Pancreas (tissue), 10 donors: ENCODE data around the gene TSEN34. TPM values are rescaled to one million over a fixed set of nuclear protein-coding genes. Genes with fewer than 3 reads are reported as not detected.
A peak's percentile ranks its signal among the peaks of the same experiment; 100 is the strongest.

Experiments
- ATAC-seq, 4 donors: fragments of 200-7000 bp; cut with Tn5 transposase; one replicate each; pipeline versions ENCODE4 v1.8.0 to v1.9.1; 2020; ENCODE audit warnings: mild to moderate bottlenecking in 4 of 4, moderate library complexity in 4 of 4
- DNase-seq, 6 donors: peaks; one replicate each; pipeline ENCODE4 v3.0.0-alpha.2; 2020
- FAIRE-seq: peaks from 2 replicates; lab custom pipeline; 2012; peaks lifted over from hg19 to GRCh38; lab: Jason Lieb, UNC
- H3K27ac ChIP-seq, 4 donors: fragments of 200-600 bp; sonication (generic); 1 replicate in 3 of 4; 2 replicates in 1 of 4; pipeline versions ENCODE4 v1.5.0 to v1.8.0; 2020
- H3K27me3 ChIP-seq, 4 donors: fragments of 200-600 bp; one replicate each; pipeline ENCODE4 v1.8.0; 2021
- H3K36me3 ChIP-seq, 3 donors: fragments of 200-600 bp; sonication (generic) in 1 of 3; one replicate each; pipeline versions ENCODE4 v1.5.0 to v1.8.0; 2020 to 2021
- H3K4me1 ChIP-seq, 3 donors: fragments of 200-600 bp; one replicate each; pipeline ENCODE4 v1.8.0; 2021
- H3K4me3 ChIP-seq, 4 donors: fragments of 200-600 bp; sonication (generic) in 2 of 4; one replicate each; pipeline versions ENCODE4 v1.5.0 to v1.8.0; 2020 to 2021
- H3K9me3 ChIP-seq, 4 donors: fragments of 200-600 bp; one replicate each; pipeline ENCODE4 v1.8.0; 2021
- WGBS, 2 donors: extraction: QIAGEN DNeasy Blood & Tissue Kit; methylation state at CpG; one replicate each; pipeline ENCODE4 v1.1.7; 2013; 5-methylcytosine and 5-hydroxymethylcytosine counted together
- intact Hi-C, 3 donors: fragments of 100-400 bp; cut with DNase I; formaldehyde crosslinking; loops; one replicate each; pipeline versions ENCODE4 v1.11.1 to v1.14.2; 2022
- polyA plus RNA-seq, 2 donors: library from polyadenylated mRNA; stranded (reverse); fragments of 200-250 nt; gene quantifications; one replicate each; pipeline ENCODE4 v1.2.3, GENCODE V29; 2013
- total RNA-seq, 6 donors: library from RNA; stranded (reverse); fragmentation: NEBNext Ultra II Directional in 4 of 6; extraction: Animal tissue kit (Norgen Biotek cat#: 25700) in 4 of 6; gene quantifications; one replicate each; pipeline versions ENCODE4 v1.2.1 to v1.2.4, GENCODE V29; 2021 to 2023
- TF ChIP-seq, protein P1 (sequence below), 4 donors: fragments of 200-600 bp; sonication (generic) in 3 of 4; IDR thresholded peaks; one replicate each; pipeline versions ENCODE4 v1.5.0 to v1.8.0; 2021; ENCODE audit warnings: antibody characterized with exemption in 4 of 4
- donor health status: healthy with polysubstance abuse.
- donor health status: DM: no; HTN: no; CAD: no; lungs with moderate emphysema.
- donor health status: DM: no; HTN: no; CAD: no.
- donor health status: control.
- donor health status: control.
- donor health status: Bipolar disorder and iron deficiency.
- donor health status: DM: yes; HTN: yes; CAD: no.
- donor health status: DM: no; HTN: no; CAD: no.
- donor health status: DM: no; HTN: no; CAD: no.
- donor health status: DM: yes; HTN: yes; CAD: no.

Gene TSEN34
- total and polyA plus RNA-seq, 8 donors: 16.8 to 33.3 (median 19.4) TPM

DNA sequence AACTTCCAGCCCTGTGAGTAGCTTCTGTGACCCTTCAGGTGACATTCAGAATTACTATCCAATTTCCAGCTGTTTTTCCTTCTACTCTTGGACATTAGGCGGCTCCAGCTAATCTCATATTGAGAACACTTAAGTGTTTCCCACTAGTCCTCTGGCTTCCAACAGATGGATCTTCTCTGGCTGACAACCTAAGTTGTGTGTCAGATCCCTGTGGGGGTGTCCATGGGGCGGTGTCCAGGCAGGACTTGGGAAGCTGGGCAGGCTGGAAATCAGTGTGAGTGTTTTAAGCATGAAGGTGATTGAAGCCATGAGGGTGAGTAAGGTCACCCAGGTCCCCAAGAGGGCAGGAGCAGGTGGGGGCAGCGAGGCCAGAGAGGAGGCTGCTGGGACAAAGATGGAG, 43.4 kb upstream of the TSEN34 start:
- peak in 2 of 4 donors; percentile 4 to 20 for ATAC-seq
- intact Hi-C loops: no loop called here
- TF ChIP-seq, protein P1, sequence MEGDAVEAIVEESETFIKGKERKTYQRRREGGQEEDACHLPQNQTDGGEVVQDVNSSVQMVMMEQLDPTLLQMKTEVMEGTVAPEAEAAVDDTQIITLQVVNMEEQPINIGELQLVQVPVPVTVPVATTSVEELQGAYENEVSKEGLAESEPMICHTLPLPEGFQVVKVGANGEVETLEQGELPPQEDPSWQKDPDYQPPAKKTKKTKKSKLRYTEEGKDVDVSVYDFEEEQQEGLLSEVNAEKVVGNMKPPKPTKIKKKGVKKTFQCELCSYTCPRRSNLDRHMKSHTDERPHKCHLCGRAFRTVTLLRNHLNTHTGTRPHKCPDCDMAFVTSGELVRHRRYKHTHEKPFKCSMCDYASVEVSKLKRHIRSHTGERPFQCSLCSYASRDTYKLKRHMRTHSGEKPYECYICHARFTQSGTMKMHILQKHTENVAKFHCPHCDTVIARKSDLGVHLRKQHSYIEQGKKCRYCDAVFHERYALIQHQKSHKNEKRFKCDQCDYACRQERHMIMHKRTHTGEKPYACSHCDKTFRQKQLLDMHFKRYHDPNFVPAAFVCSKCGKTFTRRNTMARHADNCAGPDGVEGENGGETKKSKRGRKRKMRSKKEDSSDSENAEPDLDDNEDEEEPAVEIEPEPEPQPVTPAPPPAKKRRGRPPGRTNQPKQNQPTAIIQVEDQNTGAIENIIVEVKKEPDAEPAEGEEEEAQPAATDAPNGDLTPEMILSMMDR (IDR thresholded peaks at IDR 0.05): no peak
- Histone ChIP-seq H3K27ac (no peak overlapping the region), H3K9me3 (no peaks in the 10 kb centered on the region), H3K4me1 (no peaks in the 10 kb centered on the region), H3K36me3 (peaks cover 9 to 78% (median 61%) of the 10 kb centered on the region in 3 donors), H3K4me3 (no peak overlapping the region), H3K27me3 (no peaks in the 10 kb centered on the region)
- no peak for DNase-seq
- 90 to 94% methylated on average over 2 to 3 of the region's 3 CpGs for WGBS, 2 donors
- no peak for FAIRE-seq

DNA sequence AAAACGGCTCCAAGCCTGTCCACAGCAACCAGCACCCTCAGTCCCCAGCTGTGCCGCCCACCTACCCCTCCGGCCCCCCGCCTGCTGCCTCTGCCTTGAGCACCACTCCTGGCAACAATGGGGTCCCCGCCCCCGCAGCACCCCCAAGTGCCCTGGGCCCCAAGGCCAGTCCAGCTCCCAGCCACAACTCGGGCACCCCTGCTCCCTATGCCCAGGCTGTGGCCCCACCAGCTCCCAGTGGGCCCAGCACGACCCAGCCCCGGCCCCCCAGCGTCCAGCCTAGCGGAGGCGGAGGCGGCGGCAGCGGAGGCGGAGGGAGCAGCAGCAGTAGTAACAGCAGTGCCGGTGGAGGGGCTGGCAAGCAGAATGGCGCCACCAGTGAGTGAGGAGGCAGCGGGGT, 43.0 kb upstream of the TSEN34 start:
- TF ChIP-seq, protein P1 (IDR thresholded peaks at IDR 0.05): no peak
- no peaks in the 10 kb centered on the region for H3K4me1 ChIP-seq
- H3K27me3 ChIP-seq: no peaks in the 10 kb centered on the region
- H3K9me3 ChIP-seq: no peaks in the 10 kb centered on the region
- intact Hi-C loops: no loop called here
- no peak overlapping the region for H3K27ac ChIP-seq
- peaks cover 9 to 78% (median 61%) of the 10 kb centered on the region in 3 donors for H3K36me3 ChIP-seq
- no peak for ATAC-seq
- no peak overlapping the region for H3K4me3 ChIP-seq
- peak in 2 of 6 donors; percentile 54 to 84 for DNase-seq
- FAIRE-seq: no peak
- WGBS, 2 donors: 86 to 88% methylated on average over 11 to 19 of the region's 19 CpGs

DNA sequence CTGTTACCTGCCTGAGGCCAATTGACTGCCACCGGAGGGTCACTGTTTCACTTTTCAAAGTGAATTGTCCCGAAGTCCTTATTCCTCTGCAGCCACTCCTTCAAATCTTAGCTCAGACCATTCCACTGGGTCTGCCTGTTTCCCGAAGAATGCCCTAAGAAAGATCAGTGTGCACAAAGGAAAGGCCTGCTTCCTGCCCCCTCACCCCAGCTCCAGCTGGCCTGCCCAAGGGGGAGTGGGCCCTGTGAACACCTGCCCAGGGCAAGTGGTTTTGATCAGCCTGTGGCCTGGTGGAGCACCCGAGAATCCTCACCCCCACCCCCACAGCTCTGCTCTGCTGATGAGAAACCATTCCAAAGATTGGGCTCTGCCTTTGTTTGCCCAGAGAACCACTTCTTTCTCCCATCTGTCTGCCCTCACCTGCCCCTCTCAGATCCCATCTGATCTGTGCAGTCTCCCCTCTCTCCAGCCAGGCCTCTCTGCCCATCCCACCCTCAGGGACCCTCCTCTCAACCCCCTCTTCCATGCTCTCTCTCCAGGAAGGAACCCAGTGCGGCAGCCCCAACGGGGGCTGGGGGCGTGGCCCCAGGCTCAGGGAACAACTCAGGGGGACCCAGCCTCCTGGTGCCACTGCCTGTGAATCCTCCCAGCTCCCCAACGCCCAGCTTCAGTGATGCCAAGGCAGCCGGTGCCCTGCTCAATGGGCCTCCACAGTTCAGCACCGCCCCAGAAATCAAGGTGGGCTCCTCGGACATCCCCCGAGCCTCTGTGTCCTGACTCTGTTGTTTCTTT, 41.9 kb upstream of the TSEN34 start:
- H3K27ac ChIP-seq: no peak overlapping the region
- TF ChIP-seq, protein P1 (IDR thresholded peaks at IDR 0.05): no peak
- 83 to 89% methylated on average over 12 of the region's 12 CpGs for WGBS, 2 donors
- no peaks in the 10 kb centered on the region for H3K9me3 ChIP-seq
- H3K4me3 ChIP-seq: no peak overlapping the region
- no peak for FAIRE-seq
- H3K4me1 ChIP-seq: no peaks in the 10 kb centered on the region
- DNase-seq: no peak
- intact Hi-C loops: no loop called here
- ATAC-seq: no peak
- H3K27me3 ChIP-seq: no peaks in the 10 kb centered on the region
- H3K36me3 ChIP-seq: peaks cover 4 to 78% (median 63%) of the 10 kb centered on the region in 3 donors

DNA sequence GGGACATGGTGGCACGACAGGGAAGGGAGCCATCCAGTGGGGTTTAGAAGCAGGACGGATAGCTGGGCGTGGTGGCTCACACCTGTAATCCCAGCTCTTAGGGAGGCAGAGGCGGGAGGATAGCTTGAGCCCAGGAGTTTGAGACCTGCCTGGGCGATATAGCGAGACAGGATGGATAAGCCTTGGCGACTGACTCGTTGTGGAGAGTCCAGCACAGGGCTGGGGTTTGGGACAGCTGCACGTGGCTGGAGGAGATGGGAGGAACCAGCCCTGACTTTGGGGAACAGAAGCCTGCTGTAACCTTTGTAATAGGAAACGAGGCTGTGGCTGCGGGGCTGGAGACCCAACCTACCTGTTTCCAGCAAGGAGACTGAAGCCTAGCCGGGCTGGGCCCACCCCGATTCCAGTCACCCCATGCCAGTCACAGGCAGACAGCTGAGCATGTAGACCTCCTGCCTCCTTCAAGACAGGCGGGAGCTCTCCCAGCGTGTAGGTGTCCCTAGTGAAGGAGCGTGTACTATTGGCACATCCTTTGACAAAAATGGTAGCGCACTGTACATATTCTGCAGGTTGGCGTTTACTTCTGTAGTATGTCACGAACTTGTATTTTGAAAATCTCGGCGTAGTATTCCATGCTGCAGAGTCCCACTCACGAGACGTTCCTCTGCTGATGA, 39.6 kb upstream of the TSEN34 start:
- Histone ChIP-seq H3K4me3 (no peak overlapping the region), H3K4me1 (no peaks in the 10 kb centered on the region), H3K27me3 (no peaks in the 10 kb centered on the region), H3K9me3 (no peaks in the 10 kb centered on the region), H3K27ac (no peak overlapping the region), H3K36me3 (peaks cover 7 to 78% (median 53%) of the 10 kb centered on the region in 3 donors)
- DNase-seq (no peak), FAIRE-seq (no peak), ATAC-seq (no peak)
- intact Hi-C loops: no loop called here
- 83 to 86% methylated on average over 23 of the region's 23 CpGs for WGBS, 2 donors
- TF ChIP-seq, protein P1 (IDR thresholded peaks at IDR 0.05): no peak
